ENCODE measurements around the gene RPL29. TPM values are rescaled to one million over a fixed set of nuclear protein-coding genes. Genes with fewer than 3 reads are reported as not detected.

Gene RPL29
- total and polyA plus RNA-seq, 2 of the 13 experiments (the other 11 are each of a cell fraction or from before 2014, with no cell fraction given), result 1,348 to 2,263 TPM

- TF ChIP-seq ISL2 (CRISPR knock-in tag; IDR thresholded peaks at IDR 0.05) (no peak), ASH2L (IDR thresholded peaks at IDR 0.05; ENCODE audit: insufficient read length, low read depth, low read length) (no peak), ZNF652 (CRISPR knock-in tag; IDR thresholded peaks at IDR 0.05; ENCODE audit: borderline replicate concordance, low read depth) (peak; percentile 22; the same call in 1 of the 2 replicates), ZNF691 (CRISPR knock-in tag; IDR thresholded peaks at IDR 0.05; ENCODE audit: borderline replicate concordance, low read depth) (peak; percentile 84; the same call in 1 of the 2 replicates), ZNF646 (CRISPR knock-in tag; IDR thresholded peaks at IDR 0.05) (no peak), SMC3 (IDR thresholded peaks at IDR 0.05; ENCODE audit: low read length) (peak; percentile 62; the same call in 1 of the 2 replicates), NCOR1 (IDR thresholded peaks at IDR 0.05; ENCODE audit: borderline replicate concordance, low read length) (no peak), YEATS4 (CRISPR knock-in tag; IDR thresholded peaks at IDR 0.05; ENCODE audit: borderline replicate concordance) (no peak), ESRRA (CRISPR knock-in tag; IDR thresholded peaks at IDR 0.05; ENCODE audit: low read depth) (0 out of 2 replicates have a peak, but pooled peaks have one; percentile 34), ATM (IDR thresholded peaks at IDR 0.05; ENCODE audit: borderline replicate concordance) (no peak), BATF2 (CRISPR knock-in tag; IDR thresholded peaks at IDR 0.05) (no peak), BRF2 (CRISPR knock-in tag; IDR thresholded peaks at IDR 0.05) (no peak), ZMAT5 (CRISPR knock-in tag; IDR thresholded peaks at IDR 0.05; ENCODE audit: borderline replicate concordance, low read depth) (no peak), KDM5A (IDR thresholded peaks at IDR 0.05; ENCODE audit: borderline replicate concordance, low read length) (no peak), KDM2A (CRISPR knock-in tag; IDR thresholded peaks at IDR 0.05; ENCODE audit: borderline replicate concordance, low read depth) (peak; percentile 71; the same call in 1 of the 2 replicates), GZF1 (CRISPR knock-in tag; IDR thresholded peaks at IDR 0.05) (no peak), STAT6 (CRISPR knock-in tag; IDR thresholded peaks at IDR 0.05; ENCODE audit: borderline replicate concordance) (no peak)
Measured at GRCh38 chr3:52001443-52001974, 5.8 kb upstream of the RPL29 start (continued).

Measured in HepG2 (cell line).